Measurements from ENCODE around the gene DDX28. TPM values are rescaled to one million over a fixed set of nuclear protein-coding genes. Genes with fewer than 3 reads are reported as not detected.

The DDX28 gene
- total and polyA plus RNA-seq, 9 of the 15 experiments (the other 6 are each of a cell fraction or from before 2014, with no cell fraction given), result 2.8 to 24.5 (median 15.9) TPM

DNA sequence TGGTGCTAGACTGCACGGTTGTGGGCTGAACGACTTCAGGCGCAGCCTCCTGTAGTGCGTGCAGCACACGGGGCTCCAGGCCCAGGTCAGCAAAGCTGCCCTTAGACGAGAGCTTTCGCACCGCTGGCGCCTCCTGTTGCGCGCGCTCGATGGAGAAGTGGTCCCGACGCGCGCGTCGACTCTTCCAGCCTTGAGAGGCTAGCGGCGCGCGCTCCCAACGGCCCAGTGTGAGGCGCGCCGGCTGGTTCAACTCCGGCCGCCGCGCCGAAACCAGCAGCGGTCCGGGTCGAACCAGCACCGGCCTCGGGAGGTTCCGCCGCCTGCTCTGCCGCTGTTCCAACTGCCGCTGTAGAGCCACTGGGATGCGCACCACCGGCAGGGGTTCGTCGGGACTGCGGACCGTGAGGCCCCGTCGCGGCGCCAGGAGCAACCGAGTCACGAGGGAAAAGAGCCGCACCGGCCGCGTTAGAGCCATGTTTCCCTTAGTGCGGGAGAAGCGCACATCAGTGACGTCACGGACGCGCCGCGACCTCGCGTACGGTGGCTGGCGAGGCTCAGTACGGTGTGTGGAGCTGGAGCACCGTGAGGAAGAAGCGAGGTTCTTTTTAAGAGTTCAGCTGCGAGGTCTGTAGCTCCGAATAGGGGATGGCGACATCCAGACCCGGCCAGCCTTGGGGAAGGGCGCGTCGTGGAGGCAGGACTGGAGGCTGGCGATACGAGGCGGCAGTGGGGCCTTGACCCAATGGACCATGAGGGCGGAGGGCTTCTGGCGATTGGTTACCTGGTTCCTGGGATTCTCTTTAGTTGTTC lies at the start of gene DDX28, which contains the start of gene DUS2 (continued):
- TF ChIP-seq BACH1 (tag; IDR thresholded peaks at IDR 0.05), result no peak
- no peak for TF ChIP-seq PREB (CRISPR knock-in tag; IDR thresholded peaks at IDR 0.05)
- 0 out of 4 replicates have a peak, but pooled peaks of 1 of the 2 experiments have one; percentile 58 for TF ChIP-seq FOXA3 (CRISPR knock-in tag; conservative IDR thresholded peaks at IDR 0.05 in 1 of 2, IDR thresholded peaks at IDR 0.05 in 1 of 2)
- peak; percentile 32; the same call in 1 of the 2 replicates for TF ChIP-seq MITF (IDR thresholded peaks at IDR 0.05)
- peak; percentile 96 for TF ChIP-seq POLR2G (IDR thresholded peaks at IDR 0.05; ENCODE audit: low read depth, low read length)
- TF ChIP-seq CSDE1 (IDR thresholded peaks at IDR 0.05), result peak in 1 of 2 experiments; percentile 89; a peak in 2 of 4 replicates
- no peak for TF ChIP-seq STAG1 (CRISPR knock-in tag; IDR thresholded peaks at IDR 0.05; ENCODE audit: borderline replicate concordance)
- TF ChIP-seq SMARCC2 (IDR thresholded peaks at IDR 0.05; ENCODE audit: low read depth), result no peak
- peak; percentile 83 for TF ChIP-seq SAP30 (IDR thresholded peaks at IDR 0.05; ENCODE audit: borderline replicate concordance, insufficient read depth, low read depth, low read length, poor library complexity, severe bottlenecking)
- TF ChIP-seq ZKSCAN1 (IDR thresholded peaks at IDR 0.05; ENCODE audit: low read depth, low read length), result peak; percentile 69
- TF ChIP-seq ZNF282 (CRISPR knock-in tag; IDR thresholded peaks at IDR 0.05), result peak; percentile 55
- TF ChIP-seq ZNF24 (IDR thresholded peaks at IDR 0.05), result 0 out of 2 replicates have a peak, but pooled peaks have one; percentile 7
- peak; percentile 16; the same call in 1 of the 2 replicates for TF ChIP-seq MYBL2 (IDR thresholded peaks at IDR 0.05; ENCODE audit: low read depth)
- no peak for TF ChIP-seq MYBL2 (CRISPR knock-in tag; IDR thresholded peaks at IDR 0.05; ENCODE audit: borderline replicate concordance)
- peak; percentile 81 for TF ChIP-seq KLF16 (IDR thresholded peaks at IDR 0.05)
- TF ChIP-seq, protein P1, sequence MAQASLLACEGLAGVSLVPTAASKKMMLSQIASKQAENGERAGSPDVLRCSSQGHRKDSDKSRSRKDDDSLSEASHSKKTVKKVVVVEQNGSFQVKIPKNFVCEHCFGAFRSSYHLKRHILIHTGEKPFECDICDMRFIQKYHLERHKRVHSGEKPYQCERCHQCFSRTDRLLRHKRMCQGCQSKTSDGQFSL (CRISPR knock-in tag; IDR thresholded peaks at IDR 0.05), result 0 out of 2 replicates have a peak, but pooled peaks have one; percentile 46
- TF ChIP-seq, protein P1 (tag; IDR thresholded peaks at IDR 0.05), result no peak
- TF ChIP-seq KAT2B (IDR thresholded peaks at IDR 0.05; ENCODE audit: low read depth, low read length), result no peak
- TF ChIP-seq NR2C2 (CRISPR knock-in tag; IDR thresholded peaks at IDR 0.05), result peak; percentile 91
- peak; percentile 96 for TF ChIP-seq NR2C2 (tag; IDR thresholded peaks at IDR 0.05)
- TF ChIP-seq HLTF (IDR thresholded peaks at IDR 0.05), result 0 out of 2 replicates have a peak, but pooled peaks have one; percentile 11
- TF ChIP-seq SIX5 (IDR thresholded peaks at IDR 0.05; ENCODE audit: borderline replicate concordance in 1 of 2, insufficient read depth in 1 of 2, low read depth in 1 of 2, low read length in 2 of 2), result peak; percentile 29 to 48; a peak in 3 of 4 replicates
- peak; percentile 54; the same call in 1 of the 2 replicates for TF ChIP-seq GMEB1 (CRISPR knock-in tag; IDR thresholded peaks at IDR 0.05)

Data from K562 (cell line).